Upper lobe of left lung (tissue), 6 donors: ENCODE data around the gene KCNRG. TPM values are rescaled to one million over a fixed set of nuclear protein-coding genes. Genes with fewer than 3 reads are reported as not detected.

ENCODE experiments used
- ATAC-seq, 2 donors: fragments of 200-7000 bp; cut with Tn5 transposase; one replicate each; pipeline ENCODE4 v1.9.1; 2022; ENCODE audit warnings: mild to moderate bottlenecking in 2 of 2, moderate library complexity in 2 of 2; ENCODE audit not compliant: low FRiP score in 2 of 2
- DNase-seq, 2 donors: peaks; one replicate each; pipeline ENCODE4 v3.0.0-alpha.2; 2019 to 2020
- H3K27ac ChIP-seq, 4 donors: fragments of 200-600 bp; sonication (generic); one replicate each; pipeline ENCODE4 v1.5.1; 2016 to 2019
- H3K27me3 ChIP-seq, 4 donors: fragments of 200-600 bp; sonication (generic); one replicate each; pipeline ENCODE4 v1.5.1; 2017 to 2019
- H3K36me3 ChIP-seq, 4 donors: fragments of 200-600 bp; sonication (generic); one replicate each; pipeline ENCODE4 v1.5.1; 2016 to 2019
- H3K4me1 ChIP-seq, 4 donors: fragments of 200-600 bp; sonication (generic); one replicate each; pipeline ENCODE4 v1.5.1; 2018 to 2019
- H3K4me3 ChIP-seq, 4 donors: fragments of 200-600 bp; sonication (generic); one replicate each; pipeline ENCODE4 v1.5.1; 2017 to 2019; ENCODE audit warnings: mild to moderate bottlenecking in 2 of 4, moderate library complexity in 1 of 4
- H3K9me3 ChIP-seq, 4 donors: fragments of 200-600 bp; sonication (generic); one replicate each; pipeline ENCODE4 v1.5.1; 2018 to 2019
- CTCF ChIP-seq, 6 experiments: fragments of 450-650 bp in 4 of 6; fragments of 200-600 bp in 2 of 6; sonication (generic) in 2 of 6; IDR thresholded peaks; one replicate each; pipeline ENCODE4 v1.5.1; 2016 to 2019; ENCODE audit warnings: antibody characterized with exemption in 6 of 6
- EP300 ChIP-seq, 4 donors: sonication (generic); formaldehyde crosslinking; IDR thresholded peaks; one replicate each; pipeline ENCODE4 v1.5.1; 2017; ENCODE audit warnings: antibody characterized with exemption in 4 of 4, control low read depth in 2 of 4
- POLR2A ChIP-seq, 4 donors: fragments of 450-650 bp; IDR thresholded peaks; one replicate each; pipeline ENCODE4 v1.5.1; 2016 to 2017; ENCODE audit warnings: antibody characterized with exemption in 4 of 4, mild to moderate bottlenecking in 2 of 4
- POLR2AphosphoS5 ChIP-seq, 2 donors: sonication (generic); formaldehyde crosslinking; IDR thresholded peaks; one replicate each; pipeline ENCODE4 v1.5.1; 2017; ENCODE audit warnings: antibody characterized with exemption in 2 of 2
- WGBS, 2 donors: methylation state at CpG; one replicate each; pipeline ENCODE4 v1.1.5; 2017 to 2018; 5-methylcytosine and 5-hydroxymethylcytosine counted together
- small RNA-seq, 4 donors: library from RNA; depleted of rRNA; stranded (forward); fragments of <200 nt; gene quantifications; one replicate each; pipeline ENCODE3, GENCODE V24; 2016
- total RNA-seq, 6 donors: library from RNA; depleted of rRNA in 4 of 6; stranded (reverse); fragments of >200 nt in 4 of 6; gene quantifications; one replicate each; pipeline versions ENCODE4 v1.1.0 to v1.2.1, GENCODE V29; 2016 to 2021
- donor health status: DM: no; HTN: no; CAD: no; lungs with moderate emphysema.
- donor health status: DM: no; HTN: yes; CAD: no; lungs with severe emphysema.

Gene KCNRG
- total RNA-seq, 6 donors from 2014 or later = 0.89 to 12.6 (median 3.4) TPM

DNA sequence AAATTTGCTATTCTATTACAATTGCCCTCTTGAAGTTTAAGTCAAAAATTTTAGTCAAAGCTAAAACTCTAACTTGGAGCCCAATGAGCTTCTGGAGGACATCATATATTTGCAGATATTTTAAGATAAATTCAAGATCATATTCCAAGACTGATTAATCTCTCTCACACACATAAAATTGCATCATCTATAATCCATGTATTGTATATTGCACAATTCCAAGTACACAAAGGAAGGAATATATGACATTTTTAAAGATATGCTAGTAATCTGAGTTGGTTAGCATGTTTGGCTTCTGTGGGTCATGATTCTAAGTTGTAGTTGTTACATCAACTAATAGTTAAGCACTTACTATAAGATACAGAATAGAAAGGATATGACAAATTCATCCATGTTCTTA is 53.3 kb downstream of the KCNRG start:
- Histone ChIP-seq H3K4me3 (no peak overlapping the region), H3K4me1 (peaks cover 0 to 7% (median 0%) of the 10 kb centered on the region in 4 donors), H3K27ac (no peak overlapping the region), H3K36me3 (peaks cover 0 to 29% (median 0%) of the 10 kb centered on the region in 4 donors), H3K9me3 (no peaks in the 10 kb centered on the region), H3K27me3 (no peaks in the 10 kb centered on the region)
- ATAC-seq (no peak), DNase-seq (no peak)
- TF ChIP-seq POLR2AphosphoS5 (IDR thresholded peaks at IDR 0.05) (no peak), CTCF (IDR thresholded peaks at IDR 0.05) (no peak), EP300 (IDR thresholded peaks at IDR 0.05) (no peak), POLR2A (IDR thresholded peaks at IDR 0.05) (no peak)

DNA sequence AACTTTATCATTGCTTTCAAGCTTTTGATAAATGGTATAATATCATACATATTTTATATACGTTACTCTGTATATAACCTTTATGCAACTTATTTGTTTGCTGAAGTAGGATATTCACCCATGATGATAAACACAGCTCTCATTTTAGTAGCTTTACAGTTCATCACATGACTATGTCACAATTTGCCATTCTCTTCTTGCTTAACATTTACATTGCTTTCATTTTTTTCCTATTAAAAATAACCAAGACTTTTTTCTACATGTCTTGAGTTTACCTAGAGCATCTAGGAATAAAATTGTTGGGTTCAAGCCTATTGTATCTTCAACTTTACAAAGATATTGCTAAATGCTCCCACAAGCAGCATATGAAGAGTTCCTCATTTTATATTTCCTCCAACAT is 54.0 kb downstream of the KCNRG start:
- Histone ChIP-seq H3K4me3 (no peak overlapping the region), H3K4me1 (peaks cover 0 to 7% (median 0%) of the 10 kb centered on the region in 4 donors), H3K36me3 (peaks cover 0 to 29% (median 0%) of the 10 kb centered on the region in 4 donors), H3K9me3 (no peaks in the 10 kb centered on the region), H3K27ac (no peak overlapping the region), H3K27me3 (no peaks in the 10 kb centered on the region)
- DNase-seq (no peak), ATAC-seq (no peak)
- whole genome bisulfite sequencing, 2 donors = 87 to 90% methylated on average over 1 of the region's 1 CpG
- TF ChIP-seq POLR2A (IDR thresholded peaks at IDR 0.05) (no peak), CTCF (IDR thresholded peaks at IDR 0.05) (no peak)

DNA sequence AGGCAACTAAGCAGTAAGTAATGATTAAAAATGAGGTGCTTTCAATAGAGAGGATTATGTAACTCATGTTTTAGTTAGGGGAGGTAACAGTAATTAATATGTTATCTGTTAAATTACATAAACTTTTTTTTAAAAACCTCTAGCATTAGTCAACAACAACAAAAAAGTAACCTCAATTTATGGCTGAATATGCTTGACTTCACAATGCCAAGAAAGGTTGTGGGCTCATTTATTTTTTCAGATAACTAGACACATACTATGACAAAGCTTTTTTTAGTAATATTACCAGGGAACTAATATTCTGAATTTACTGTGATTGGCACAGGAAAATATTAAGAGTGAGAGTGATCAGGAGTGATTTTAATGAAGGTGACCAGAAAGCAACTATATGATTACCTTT is 54.9 kb downstream of the KCNRG start:
- H3K4me1 ChIP-seq = peaks cover 0 to 7% (median 0%) of the 10 kb centered on the region in 4 donors
- no peak for ATAC-seq
- no peaks in the 10 kb centered on the region for H3K9me3 ChIP-seq

More for the DNA sequence above, 54.9 kb downstream of the KCNRG start:
- Histone ChIP-seq H3K27me3 (no peaks in the 10 kb centered on the region), H3K27ac (no peak overlapping the region), H3K36me3 (peaks cover 0 to 29% (median 0%) of the 10 kb centered on the region in 4 donors), H3K4me3 (no peak overlapping the region)
- DNase-seq = no peak
- TF ChIP-seq CTCF (IDR thresholded peaks at IDR 0.05) (no peak), POLR2AphosphoS5 (IDR thresholded peaks at IDR 0.05) (no peak), EP300 (IDR thresholded peaks at IDR 0.05) (no peak), POLR2A (IDR thresholded peaks at IDR 0.05) (no peak)

Small RNA genes within 50 kb of the gene (small RNA-seq; reads per million reads assigned to genes)
- gene MIR16-1 (0.31 to 2.5 (median 0.72) reads per million in 4 donors), gene MIR3613 (0.31 to 3.7 (median 1.1) reads per million in 4 donors), gene RF02105 (0 reads per million in 4 donors), gene RF02106 (0 reads per million in 4 donors), gene RF02107 (0 reads per million in 4 donors), gene RF02108 (0 reads per million in 4 donors)

Other genes starting within 250 kb of the KCNRG start
- 10 to 100 TPM; 14.2 to 51.3 (median 29.1) TPM for gene KPNA3, start 222.8 kb upstream of the KCNRG start, total RNA-seq
- 10 to 100 TPM in 5 of 6 donors, 1 to 10 TPM in 1; 9.4 to 29.2 (median 11.5) TPM for gene SPRYD7, start 79.1 kb upstream of the KCNRG start, total RNA-seq
- 10 to 100 TPM in 5 of 6 donors, 1 to 10 TPM in 1; 7.7 to 36.4 (median 26.3) TPM for gene TRIM13, start 18.4 kb upstream of the KCNRG start, total RNA-seq